Parathyroid adenoma (tissue), 2 donors: ENCODE measurements around the gene C4orf46.

Experiments
- H2AFZ ChIP-seq: fragments of 300-600 bp; sonication (generic); one replicate; pipeline ENCODE4 v1.7.0; 2017; ENCODE audit warnings: antibody characterized with exemption, mild to moderate bottlenecking
- H3K27ac ChIP-seq: fragments of 300-600 bp; sonication (generic); one replicate; pipeline ENCODE4 v1.7.0; 2017
- H3K27me3 ChIP-seq: fragments of 300-600 bp; sonication (generic); one replicate; pipeline ENCODE4 v1.7.0; 2017; ENCODE audit warnings: low read length; ENCODE audit not compliant: control insufficient read depth, insufficient read depth
- H3K36me3 ChIP-seq: fragments of 300-600 bp; sonication (generic); one replicate; pipeline ENCODE4 v1.7.0; 2017; ENCODE audit warnings: low read length; ENCODE audit not compliant: control insufficient read depth, insufficient read depth
- H3K4me1 ChIP-seq: fragments of 300-600 bp; sonication (generic); one replicate; pipeline ENCODE4 v1.7.0; 2017; ENCODE audit warnings: control low read depth
- H3K4me2 ChIP-seq: fragments of 300-600 bp; sonication (generic); one replicate; pipeline ENCODE4 v1.7.0; 2017; ENCODE audit warnings: low read length
- H3K4me3 ChIP-seq: fragments of 300-600 bp; sonication (generic); one replicate; pipeline ENCODE4 v1.7.0; 2017; ENCODE audit warnings: low read depth, low read length
- H3K79me2 ChIP-seq: fragments of 300-600 bp; sonication (generic); one replicate; pipeline ENCODE4 v1.7.0; 2017; ENCODE audit warnings: control low read depth
- H3K9ac ChIP-seq: fragments of 300-600 bp; sonication (generic); one replicate; pipeline ENCODE4 v1.7.0; 2017; ENCODE audit warnings: mild to moderate bottlenecking
- H3K9me3 ChIP-seq: fragments of 300-600 bp; sonication (generic); one replicate; pipeline ENCODE4 v1.7.0; 2017; ENCODE audit warnings: low read length; ENCODE audit not compliant: control insufficient read depth
- TF ChIP-seq, protein P1 (sequence below): fragments of 300-600 bp; sonication (generic); IDR thresholded peaks from one replicate; pipeline ENCODE4 v1.7.0; 2017; ENCODE audit warnings: antibody characterized with exemption, mild to moderate bottlenecking
- donor health status: primary hyperparathyroidism.

The C4orf46 gene

DNA sequence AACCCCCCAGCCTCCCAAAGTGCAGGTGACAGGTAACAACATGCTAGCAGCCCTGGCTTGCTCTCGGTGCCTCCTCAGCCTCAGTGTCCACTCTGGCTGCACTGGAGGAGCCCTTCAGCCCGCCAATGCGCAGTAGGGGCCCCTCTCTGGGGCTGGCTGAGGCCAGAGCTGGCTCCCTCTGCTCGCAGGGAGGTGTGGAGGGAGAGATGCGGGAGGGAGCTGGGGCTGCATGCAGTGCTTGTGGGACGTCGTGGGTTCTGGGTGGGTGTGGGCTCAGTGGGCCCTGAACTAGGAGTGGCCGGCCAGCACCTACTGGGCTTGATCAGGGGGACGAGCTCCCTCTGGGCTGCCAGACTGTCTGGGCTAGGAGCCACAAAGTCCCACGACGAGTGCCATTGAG is 14.4 kb downstream of the C4orf46 start:
- no peaks in the 10 kb centered on the region for H3K27me3 ChIP-seq
- no peaks in the 10 kb centered on the region for H3K4me1 ChIP-seq
- no peaks in the 10 kb centered on the region for H3K79me2 ChIP-seq
- TF ChIP-seq, protein P1, sequence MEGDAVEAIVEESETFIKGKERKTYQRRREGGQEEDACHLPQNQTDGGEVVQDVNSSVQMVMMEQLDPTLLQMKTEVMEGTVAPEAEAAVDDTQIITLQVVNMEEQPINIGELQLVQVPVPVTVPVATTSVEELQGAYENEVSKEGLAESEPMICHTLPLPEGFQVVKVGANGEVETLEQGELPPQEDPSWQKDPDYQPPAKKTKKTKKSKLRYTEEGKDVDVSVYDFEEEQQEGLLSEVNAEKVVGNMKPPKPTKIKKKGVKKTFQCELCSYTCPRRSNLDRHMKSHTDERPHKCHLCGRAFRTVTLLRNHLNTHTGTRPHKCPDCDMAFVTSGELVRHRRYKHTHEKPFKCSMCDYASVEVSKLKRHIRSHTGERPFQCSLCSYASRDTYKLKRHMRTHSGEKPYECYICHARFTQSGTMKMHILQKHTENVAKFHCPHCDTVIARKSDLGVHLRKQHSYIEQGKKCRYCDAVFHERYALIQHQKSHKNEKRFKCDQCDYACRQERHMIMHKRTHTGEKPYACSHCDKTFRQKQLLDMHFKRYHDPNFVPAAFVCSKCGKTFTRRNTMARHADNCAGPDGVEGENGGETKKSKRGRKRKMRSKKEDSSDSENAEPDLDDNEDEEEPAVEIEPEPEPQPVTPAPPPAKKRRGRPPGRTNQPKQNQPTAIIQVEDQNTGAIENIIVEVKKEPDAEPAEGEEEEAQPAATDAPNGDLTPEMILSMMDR, result no peak
- no peak overlapping the region for H3K4me3 ChIP-seq
- H3K27ac ChIP-seq, result no peak overlapping the region
- H3K9ac ChIP-seq, result no peak overlapping the region
- no peak overlapping the region for H2AFZ ChIP-seq
- no peaks in the 10 kb centered on the region for H3K9me3 ChIP-seq
- H3K36me3 ChIP-seq, result no peaks in the 10 kb centered on the region
- H3K4me2 ChIP-seq, result no peak overlapping the region

DNA sequence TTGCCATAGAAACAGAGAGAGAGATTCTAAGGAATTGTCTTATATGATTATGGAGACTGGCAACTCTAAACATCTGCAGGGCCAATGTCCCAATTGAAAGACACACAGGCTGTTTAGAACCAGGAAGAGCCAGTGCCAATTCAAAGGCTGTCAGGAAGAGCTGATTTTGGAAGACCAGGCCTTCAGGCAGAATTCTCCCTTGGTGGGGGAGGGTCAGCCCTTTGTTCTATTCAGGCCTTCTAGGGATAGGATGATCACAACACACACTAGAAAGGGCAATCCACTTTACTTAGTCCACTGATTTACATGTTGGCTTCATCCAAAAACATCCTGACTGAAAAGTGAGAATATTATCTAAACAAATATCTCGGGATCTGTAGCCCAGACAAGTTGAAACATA is 15.2 kb downstream of the C4orf46 start:
- no peak overlapping the region for H2AFZ ChIP-seq
- H3K4me2 ChIP-seq, result no peak overlapping the region
- no peaks in the 10 kb centered on the region for H3K79me2 ChIP-seq
- no peaks in the 10 kb centered on the region for H3K36me3 ChIP-seq
- H3K4me1 ChIP-seq, result no peaks in the 10 kb centered on the region
- TF ChIP-seq, protein P1, result no peak
- H3K9ac ChIP-seq, result no peak overlapping the region
- no peaks in the 10 kb centered on the region for H3K27me3 ChIP-seq
- no peak overlapping the region for H3K27ac ChIP-seq
- no peaks in the 10 kb centered on the region for H3K9me3 ChIP-seq
- H3K4me3 ChIP-seq, result no peak overlapping the region

DNA sequence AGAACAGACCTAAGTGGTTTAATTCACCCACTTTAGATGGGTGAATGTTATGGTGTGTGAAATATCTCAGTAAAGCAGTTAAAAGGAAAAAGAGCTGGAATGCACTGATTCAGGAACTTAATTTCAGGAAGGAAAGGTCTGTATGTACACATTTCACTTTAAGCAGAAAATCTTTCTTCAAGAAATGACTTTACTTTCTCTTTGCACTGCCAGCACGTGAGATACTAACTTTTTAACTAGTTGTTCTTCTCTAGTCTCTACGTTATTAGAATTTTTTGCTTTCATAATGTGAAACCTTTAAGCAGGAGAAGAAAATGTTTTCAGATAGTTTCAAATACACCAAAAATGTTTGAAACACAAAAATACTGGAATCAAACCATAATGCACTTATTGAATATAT is 18.8 kb downstream of the C4orf46 start:
- TF ChIP-seq, protein P1, result no peak

DNA sequence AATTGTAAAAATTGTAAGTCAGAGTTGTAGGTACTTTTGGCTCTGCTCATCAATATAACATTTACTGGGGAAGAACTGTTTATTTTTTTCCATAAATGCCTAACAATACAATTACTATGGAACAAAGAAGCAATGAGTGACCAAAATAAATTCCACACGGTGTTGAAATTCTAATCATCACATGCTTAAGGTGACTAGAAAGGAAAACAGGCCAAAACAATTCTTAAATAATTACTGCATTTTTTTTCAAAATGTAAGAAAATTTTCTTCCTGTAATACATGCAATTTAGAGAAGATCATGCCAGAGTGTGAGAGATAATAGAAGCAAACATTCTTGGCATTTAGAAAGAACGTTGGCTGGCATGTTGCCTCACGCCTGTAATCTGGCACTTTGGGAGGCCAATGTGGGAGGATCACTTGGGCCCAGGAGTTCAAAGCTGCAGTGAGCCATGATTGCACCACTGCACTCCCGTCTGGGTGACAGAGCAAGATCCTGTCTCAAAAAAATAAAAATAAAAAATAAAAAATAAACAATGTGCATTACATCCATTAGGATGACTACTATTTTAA is 22.5 kb downstream of the C4orf46 start:
- H3K27ac ChIP-seq, result no peak overlapping the region
- no peaks in the 10 kb centered on the region for H3K79me2 ChIP-seq
- no peaks in the 10 kb centered on the region for H3K27me3 ChIP-seq
- no peak overlapping the region for H2AFZ ChIP-seq
- no peak overlapping the region for H3K4me3 ChIP-seq
- H3K9me3 ChIP-seq, result no peaks in the 10 kb centered on the region
- H3K4me2 ChIP-seq, result no peak overlapping the region
- no peaks in the 10 kb centered on the region for H3K36me3 ChIP-seq
- no peak overlapping the region for H3K9ac ChIP-seq
- no peaks in the 10 kb centered on the region for H3K4me1 ChIP-seq
- TF ChIP-seq, protein P1, result no peak

More for the DNA sequence above, 18.8 kb downstream of the C4orf46 start:
- no peaks in the 10 kb centered on the region for H3K36me3 ChIP-seq
- no peaks in the 10 kb centered on the region for H3K27me3 ChIP-seq
- H3K4me3 ChIP-seq, result no peak overlapping the region
- no peaks in the 10 kb centered on the region for H3K4me1 ChIP-seq
- no peak overlapping the region for H3K4me2 ChIP-seq
- H3K9me3 ChIP-seq, result no peaks in the 10 kb centered on the region
- H3K9ac ChIP-seq, result no peak overlapping the region
- no peaks in the 10 kb centered on the region for H3K79me2 ChIP-seq
- H2AFZ ChIP-seq, result no peak overlapping the region
- H3K27ac ChIP-seq, result no peak overlapping the region

DNA sequence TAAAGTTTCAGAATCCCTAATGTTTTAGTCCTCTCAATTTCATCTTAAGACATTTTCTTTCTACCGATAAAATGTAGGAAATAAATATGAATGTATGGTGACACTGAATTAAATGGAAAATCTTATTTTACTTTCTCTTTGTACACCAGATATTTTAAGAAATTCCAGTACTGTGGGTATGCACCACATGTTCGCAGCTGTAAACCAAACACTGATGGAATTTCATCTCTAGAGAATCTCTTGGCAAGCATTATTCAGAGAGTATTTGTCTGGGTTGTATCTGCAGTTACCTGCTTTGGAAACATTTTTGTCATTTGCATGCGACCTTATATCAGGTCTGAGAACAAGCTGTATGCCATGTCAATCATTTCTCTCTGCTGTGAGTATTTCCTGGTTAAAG is 26.9 kb downstream of the C4orf46 start:
- Histone ChIP-seq H3K79me2 (no peaks in the 10 kb centered on the region), H2AFZ (no peak overlapping the region), H3K36me3 (no peaks in the 10 kb centered on the region), H3K9me3 (no peaks in the 10 kb centered on the region), H3K9ac (no peak overlapping the region), H3K27me3 (no peaks in the 10 kb centered on the region), H3K4me2 (no peak overlapping the region), H3K4me3 (no peak overlapping the region), H3K4me1 (no peaks in the 10 kb centered on the region), H3K27ac (no peak overlapping the region)
- TF ChIP-seq, protein P1, result no peak
